ENCODE data around the gene GLT1D1.

The GLT1D1 gene

DNA sequence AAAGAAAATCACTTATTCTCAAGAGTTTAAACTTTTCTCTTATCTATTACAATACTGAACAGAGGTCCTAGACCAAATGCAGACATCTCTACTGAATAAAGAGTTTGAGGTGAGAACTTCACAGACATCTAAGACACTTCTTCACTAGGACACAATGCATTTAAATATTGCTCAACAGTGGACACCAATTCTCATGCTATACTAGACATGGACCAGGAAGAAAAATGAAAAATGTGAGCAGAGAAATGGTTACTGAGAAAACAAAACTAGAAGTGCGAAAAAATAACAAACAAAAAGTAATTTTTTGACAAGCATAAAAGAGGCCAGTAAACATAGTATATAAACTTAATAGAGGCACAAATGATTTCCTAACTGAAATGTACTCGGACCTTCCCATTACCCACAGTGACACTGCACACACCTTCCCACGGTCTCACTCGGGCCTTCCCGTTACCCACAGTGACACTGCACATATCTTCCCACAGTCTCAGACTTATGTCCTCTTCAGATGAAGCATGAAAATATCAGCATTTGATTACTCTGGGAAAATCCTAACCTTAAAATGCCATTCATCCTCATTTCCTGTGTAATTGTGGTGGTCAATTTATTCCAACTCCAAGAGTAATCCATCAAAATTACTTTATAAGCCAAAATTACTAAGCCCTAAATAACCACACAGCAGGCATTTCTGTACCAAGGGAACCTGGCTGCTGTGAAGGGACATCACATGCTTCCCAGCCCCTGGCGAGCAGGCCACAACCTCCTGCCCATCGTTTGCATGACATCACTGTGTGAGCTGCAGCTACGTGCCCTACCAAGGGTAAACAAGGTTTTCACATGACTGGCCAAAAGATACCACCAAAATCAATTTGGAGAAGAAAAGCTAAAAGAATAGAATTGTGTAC is 35.9 kb upstream of the GLT1D1 start:
- Histone ChIP-seq H3K27me3 (no peaks in the 10 kb centered on the region), H3K4me2 (peak overlapping the region; percentile 61 to 98 (median 94)), H3K36me3 (peaks cover 32 to 51% (median 43%) of the 10 kb centered on the region in 11 experiments), H3K9ac (peak overlapping the region in 7 of 11 experiments; percentile 2 to 59 (median 32); a peak in 8 of 22 replicates), H3K9me3 (replicated peaks in 1 of 11) (peaks cover 0 to 5% (median 0%) of the 10 kb centered on the region in 11 experiments; a peak in 1 of 22 replicates), H4K20me1 (peaks cover 68 to 100% (median 94%) of the 10 kb centered on the region in 11 experiments), H3K4me1 (peaks cover 65 to 89% (median 77%) of the 10 kb centered on the region in 10 experiments), H3K4me3 (no peak overlapping the region), H3K27ac (peak overlapping the region in 9 of 11 experiments; percentile 15 to 53 (median 36); a peak in 13 of 22 replicates)
- TF ChIP-seq Cebpa-rat (IDR thresholded peaks at IDR 0.05): no peak

DNA sequence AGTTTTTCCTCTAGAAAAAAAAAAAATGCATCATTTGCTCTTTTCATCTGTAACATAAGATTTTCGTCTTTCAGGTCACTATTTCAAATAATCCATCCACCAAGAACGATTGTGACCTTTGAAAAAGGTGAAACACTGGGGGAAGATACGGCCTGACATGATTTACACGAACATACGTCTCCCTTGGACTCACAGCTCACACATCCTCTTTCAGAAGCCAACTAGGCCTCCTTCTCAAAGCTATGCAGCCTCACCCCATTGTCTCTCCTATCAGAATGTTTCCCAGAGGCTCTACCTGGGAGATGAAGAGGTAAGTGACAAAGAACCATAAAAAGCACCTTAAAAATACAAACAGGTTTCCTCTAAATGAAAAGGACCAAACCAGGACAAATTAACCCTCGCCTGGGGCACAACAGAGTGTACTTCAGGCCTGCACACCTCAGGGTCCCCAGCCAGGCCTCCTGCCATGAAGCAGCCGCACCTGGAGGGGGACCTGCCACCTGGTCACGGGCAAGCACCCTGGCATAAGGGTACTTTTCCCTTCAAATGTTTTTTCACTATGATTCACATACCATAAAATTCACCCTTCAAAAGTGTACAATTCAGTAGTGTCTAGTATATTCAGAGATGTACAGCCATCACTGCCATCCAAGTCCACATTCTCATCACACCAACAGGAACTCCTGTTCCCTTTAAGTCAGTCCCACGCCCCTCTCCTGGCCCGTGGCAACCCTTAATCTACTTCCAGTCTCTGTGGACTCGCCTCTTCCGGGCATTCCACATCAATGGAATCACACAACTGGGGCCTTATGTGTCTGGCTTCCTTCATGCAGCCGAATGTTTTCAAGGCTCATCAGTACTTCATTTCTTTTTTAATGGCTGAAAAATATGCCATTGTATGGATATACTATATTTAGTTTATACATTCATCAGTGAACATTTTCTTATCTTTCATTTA is 34.9 kb upstream of the GLT1D1 start:
- Histone ChIP-seq H3K4me3 (no peak overlapping the region), H3K4me2 (peak overlapping the region; percentile 61 to 98 (median 94)), H3K9ac (peak overlapping the region in 10 of 11 experiments; percentile 2 to 59 (median 30); a peak in 14 of 22 replicates), H3K4me1 (peaks cover 70 to 90% (median 85%) of the 10 kb centered on the region in 10 experiments), H3K9me3 (replicated peaks in 1 of 11) (no peaks in the 10 kb centered on the region; a peak in 1 of 22 replicates), H4K20me1 (peaks cover 70 to 100% (median 92%) of the 10 kb centered on the region in 11 experiments), H3K36me3 (peaks cover 23 to 41% (median 34%) of the 10 kb centered on the region in 11 experiments), H3K27me3 (no peaks in the 10 kb centered on the region), H3K27ac (peak overlapping the region in 9 of 11 experiments; percentile 17 to 53 (median 41); a peak in 16 of 22 replicates)
- TF ChIP-seq Cebpa-rat (IDR thresholded peaks at IDR 0.05): no peak

DNA sequence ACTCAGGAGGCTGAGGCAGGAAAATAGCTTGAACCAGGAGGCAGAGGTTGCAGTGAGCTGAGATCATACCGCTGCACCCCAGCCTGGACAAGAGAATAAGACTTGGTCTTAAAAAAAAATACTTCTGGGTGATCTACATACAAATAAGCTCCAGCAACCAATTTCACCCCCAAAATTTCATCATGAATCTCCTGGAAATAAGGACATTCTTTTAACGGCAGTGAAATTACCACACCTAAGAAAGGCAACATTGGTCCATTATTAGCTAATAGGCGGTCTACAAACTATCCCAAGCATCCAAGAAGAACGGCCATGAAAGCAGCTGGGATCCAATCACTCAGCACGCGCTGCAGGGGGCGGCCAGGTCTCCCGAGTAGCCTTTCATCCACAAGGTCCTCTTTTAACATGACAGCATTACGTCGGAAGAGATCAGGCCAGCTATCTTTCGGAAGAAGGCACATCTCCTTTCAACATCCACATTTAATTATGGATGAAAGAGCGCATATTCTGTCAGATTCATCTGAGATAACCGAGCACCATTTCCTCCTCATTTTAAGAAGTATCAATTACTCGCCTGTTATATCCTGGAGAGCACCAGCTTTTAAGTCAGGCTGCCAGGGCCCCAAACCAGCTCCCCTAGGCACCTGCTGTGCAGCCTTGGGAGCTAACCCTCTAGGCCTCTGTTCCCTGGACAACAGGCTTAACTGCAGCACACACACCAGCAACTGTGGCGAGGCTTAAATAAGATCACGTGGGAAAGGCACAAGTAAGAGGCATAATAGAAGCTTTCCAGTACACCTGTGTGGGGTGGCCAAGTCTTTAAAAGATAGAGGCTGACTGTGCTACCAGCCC is 33.8 kb upstream of the GLT1D1 start:
- H3K4me3 ChIP-seq: no peak overlapping the region
- H3K36me3 ChIP-seq: peaks cover 11 to 29% (median 22%) of the 10 kb centered on the region in 11 experiments
- peak overlapping the region; percentile 81 to 98 (median 95); a peak in 19 of 22 replicates for H3K4me2 ChIP-seq
- no peaks in the 10 kb centered on the region for H3K27me3 ChIP-seq
- peak overlapping the region in 3 of 11 experiments; percentile 10 to 95 (median 44); a peak in 3 of 22 replicates for H3K9ac ChIP-seq
- TF ChIP-seq Cebpa-rat (IDR thresholded peaks at IDR 0.05): no peak
- peaks cover 73 to 90% (median 86%) of the 10 kb centered on the region in 10 experiments for H3K4me1 ChIP-seq
- H3K9me3 ChIP-seq (replicated peaks in 1 of 11): no peaks in the 10 kb centered on the region; a peak in 1 of 22 replicates
- H4K20me1 ChIP-seq: peaks cover 68 to 89% (median 83%) of the 10 kb centered on the region in 11 experiments
- peak overlapping the region in 3 of 11 experiments; percentile 3 to 95 (median 25); a peak in 3 of 22 replicates for H3K27ac ChIP-seq

DNA sequence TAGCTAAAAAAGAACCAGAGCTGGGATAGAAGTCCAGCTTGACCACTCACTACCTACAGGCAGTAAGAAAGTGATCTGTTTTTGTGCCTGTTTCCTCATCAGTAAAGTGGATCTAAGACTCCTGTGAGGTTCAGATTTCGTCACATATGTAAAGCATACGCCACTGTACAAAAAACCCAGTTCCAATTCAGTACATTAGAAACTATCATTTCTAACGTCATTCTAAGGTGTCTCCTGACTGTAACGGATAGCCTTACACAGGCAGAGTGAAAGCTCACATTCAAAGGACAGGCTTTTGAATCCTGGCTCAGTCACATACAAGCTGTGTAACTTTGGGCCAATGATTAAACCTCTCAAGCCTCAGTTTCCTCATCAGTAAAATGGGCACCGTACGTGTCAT is 33.0 kb upstream of the GLT1D1 start:
- Histone ChIP-seq H3K9me3 (replicated peaks in 1 of 11) (no peaks in the 10 kb centered on the region), H4K20me1 (peaks cover 60 to 81% (median 76%) of the 10 kb centered on the region in 11 experiments), H3K4me1 (peaks cover 78 to 90% (median 88%) of the 10 kb centered on the region in 10 experiments), H3K27me3 (no peaks in the 10 kb centered on the region), H3K4me2 (peak overlapping the region; percentile 81 to 98 (median 95); a peak in 21 of 22 replicates), H3K36me3 (peaks cover 4 to 22% (median 14%) of the 10 kb centered on the region in 11 experiments; a peak in 11 of 22 replicates), H3K4me3 (0 out of 20 replicates have a peak overlapping the region, but pooled peaks of 1 of the 10 experiments have one; percentile 97), H3K9ac (peak overlapping the region in 8 of 11 experiments; percentile 6 to 95 (median 33); a peak in 10 of 22 replicates), H3K27ac (peak overlapping the region; percentile 3 to 97 (median 49); a peak in 16 of 22 replicates)
- no peak for TF ChIP-seq Cebpa-rat (IDR thresholded peaks at IDR 0.05)

DNA sequence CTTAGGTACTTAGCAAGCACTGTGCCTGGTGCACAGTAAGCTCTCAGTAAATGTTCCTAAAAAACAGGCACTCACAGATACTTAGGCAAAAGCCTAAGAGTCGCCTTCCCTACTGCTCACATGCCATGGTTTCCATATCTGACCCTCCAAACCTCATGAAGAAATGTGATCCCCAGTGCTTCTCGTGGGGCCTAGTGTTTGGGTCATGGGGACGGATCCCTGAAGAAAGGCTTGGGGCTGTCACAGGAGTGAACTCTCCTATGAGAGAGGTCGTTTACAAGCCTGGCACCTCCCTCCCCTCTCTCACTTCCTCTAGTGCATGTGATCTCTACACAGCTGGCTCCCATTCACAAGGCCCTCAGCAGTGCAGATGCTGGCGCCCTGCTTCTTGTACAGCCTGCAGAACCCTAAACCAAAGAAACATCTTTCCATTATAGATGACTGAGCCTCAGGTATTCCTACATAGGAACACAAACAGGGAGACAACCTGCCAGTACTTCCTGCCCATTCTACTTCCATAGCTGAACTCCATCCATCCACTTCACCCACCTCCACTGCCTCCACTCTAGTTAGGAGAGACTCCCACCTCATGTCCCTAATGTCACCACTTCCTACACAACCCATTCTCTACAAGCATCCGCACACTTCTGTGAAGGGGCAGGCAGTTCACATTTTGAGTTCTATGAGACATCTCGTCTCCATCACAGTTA is 32.4 kb upstream of the GLT1D1 start:
- Histone ChIP-seq H3K27me3 (no peaks in the 10 kb centered on the region), H3K4me2 (peak overlapping the region; percentile 81 to 98 (median 95)), H3K9ac (peak overlapping the region; percentile 6 to 96 (median 90); a peak in 15 of 22 replicates), H3K27ac (peak overlapping the region; percentile 24 to 97 (median 90); a peak in 19 of 22 replicates), H3K9me3 (replicated peaks in 1 of 11) (no peaks in the 10 kb centered on the region), H3K4me3 (peak overlapping the region in 5 of 10 experiments; percentile 14 to 97 (median 90); a peak in 9 of 20 replicates), H3K36me3 (peaks cover 4 to 17% (median 14%) of the 10 kb centered on the region in 11 experiments; a peak in 8 of 22 replicates), H4K20me1 (peaks cover 54 to 75% (median 70%) of the 10 kb centered on the region in 11 experiments), H3K4me1 (peaks cover 74 to 89% (median 82%) of the 10 kb centered on the region in 10 experiments)
- no peak for TF ChIP-seq Cebpa-rat (IDR thresholded peaks at IDR 0.05)

DNA sequence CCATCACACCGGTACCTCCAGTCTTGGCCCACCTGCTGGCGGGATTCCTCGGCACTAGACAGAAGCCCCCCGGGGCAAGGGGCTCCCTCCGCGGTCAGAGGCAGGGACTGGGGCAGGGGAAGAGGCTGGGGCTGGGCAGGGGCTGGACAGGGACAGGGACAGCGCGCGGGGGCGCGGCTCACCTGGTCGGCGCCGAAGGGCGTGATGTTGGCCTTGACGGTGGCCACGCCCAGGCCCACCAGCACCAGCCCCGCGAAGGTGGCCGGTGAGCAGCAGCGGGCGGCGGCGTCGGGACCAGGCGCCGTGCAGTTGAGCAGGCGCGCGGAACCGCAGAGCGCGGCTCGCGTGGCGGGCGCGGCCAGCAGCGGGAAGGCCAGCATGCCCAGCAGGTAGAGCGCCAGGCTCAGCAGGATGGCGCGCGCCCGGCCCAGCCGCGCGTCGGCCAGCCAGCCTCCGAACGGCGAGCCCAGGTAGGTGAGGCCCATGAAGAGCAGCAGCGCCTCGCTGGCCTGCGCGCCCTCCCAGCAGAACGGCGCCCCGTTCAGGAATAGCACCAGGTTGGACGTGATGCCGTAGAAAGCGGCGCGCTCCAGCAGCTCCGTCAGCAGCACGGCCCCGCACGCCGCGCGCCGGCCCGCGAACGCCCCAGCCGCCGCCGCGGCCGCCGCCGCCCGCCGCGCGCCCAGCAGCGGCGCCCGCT is 29.9 kb upstream of the GLT1D1 start:
- H3K4me2 ChIP-seq: peak overlapping the region; percentile 81 to 98 (median 95)
- peaks cover 34 to 50% (median 47%) of the 10 kb centered on the region in 11 experiments; a peak in 21 of 22 replicates for H4K20me1 ChIP-seq
- peaks cover 49 to 77% (median 59%) of the 10 kb centered on the region in 10 experiments for H3K4me1 ChIP-seq
- no peaks in the 10 kb centered on the region for H3K27me3 ChIP-seq
- H3K9me3 ChIP-seq (replicated peaks in 1 of 11): peaks cover 0 to 11% (median 7%) of the 10 kb centered on the region in 11 experiments; a peak in 9 of 22 replicates
- H3K27ac ChIP-seq: peak overlapping the region; percentile 60 to 97 (median 92)
- TF ChIP-seq Cebpa-rat (IDR thresholded peaks at IDR 0.05): no peak
- peak overlapping the region; percentile 80 to 96 (median 90) for H3K9ac ChIP-seq
- peak overlapping the region; percentile 84 to 98 (median 94) for H3K4me3 ChIP-seq
- peaks cover 4 to 17% (median 14%) of the 10 kb centered on the region in 11 experiments; a peak in 8 of 22 replicates for H3K36me3 ChIP-seq

Measured in BLaER1 treated with 17β-estradiol and CSF1 and Interleukin-3, amounts not matched to agents 10 nM and 100 nM (cell line).